ENCODE data around the gene PLA2R1.

DNA sequence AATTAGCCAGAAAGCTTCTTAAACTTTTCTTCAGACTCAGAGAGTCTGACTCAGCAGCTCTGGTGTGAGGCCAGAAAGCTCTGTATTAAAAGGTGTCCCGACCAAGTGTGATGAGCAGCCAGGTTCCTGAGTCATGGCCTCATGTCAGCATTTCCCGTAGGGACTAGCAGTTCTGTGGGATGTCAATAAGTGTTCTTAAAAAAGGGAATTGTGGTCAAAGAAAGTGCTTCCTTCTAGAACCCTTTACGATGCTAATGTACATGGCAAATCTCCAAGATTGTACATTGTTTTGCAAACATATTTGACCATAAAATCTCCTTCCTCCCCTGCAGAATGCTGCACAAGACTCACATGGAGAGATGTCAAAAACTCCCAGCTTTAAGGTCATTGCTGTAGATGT, 80.1 kb downstream of the PLA2R1 start:
- TF ChIP-seq ZNF121 (tag by site-specific recombination; IDR thresholded peaks at IDR 0.05) (no peak), ZNF747 (tag by site-specific recombination; IDR thresholded peaks at IDR 0.05) (no peak), ZNF274 (IDR thresholded peaks at IDR 0.05; ENCODE audit: low read length) (no peak), ZNF274 (tag by site-specific recombination; IDR thresholded peaks at IDR 0.05; ENCODE audit: borderline replicate concordance) (no peak)
- TF ChIP-seq, protein P1, sequence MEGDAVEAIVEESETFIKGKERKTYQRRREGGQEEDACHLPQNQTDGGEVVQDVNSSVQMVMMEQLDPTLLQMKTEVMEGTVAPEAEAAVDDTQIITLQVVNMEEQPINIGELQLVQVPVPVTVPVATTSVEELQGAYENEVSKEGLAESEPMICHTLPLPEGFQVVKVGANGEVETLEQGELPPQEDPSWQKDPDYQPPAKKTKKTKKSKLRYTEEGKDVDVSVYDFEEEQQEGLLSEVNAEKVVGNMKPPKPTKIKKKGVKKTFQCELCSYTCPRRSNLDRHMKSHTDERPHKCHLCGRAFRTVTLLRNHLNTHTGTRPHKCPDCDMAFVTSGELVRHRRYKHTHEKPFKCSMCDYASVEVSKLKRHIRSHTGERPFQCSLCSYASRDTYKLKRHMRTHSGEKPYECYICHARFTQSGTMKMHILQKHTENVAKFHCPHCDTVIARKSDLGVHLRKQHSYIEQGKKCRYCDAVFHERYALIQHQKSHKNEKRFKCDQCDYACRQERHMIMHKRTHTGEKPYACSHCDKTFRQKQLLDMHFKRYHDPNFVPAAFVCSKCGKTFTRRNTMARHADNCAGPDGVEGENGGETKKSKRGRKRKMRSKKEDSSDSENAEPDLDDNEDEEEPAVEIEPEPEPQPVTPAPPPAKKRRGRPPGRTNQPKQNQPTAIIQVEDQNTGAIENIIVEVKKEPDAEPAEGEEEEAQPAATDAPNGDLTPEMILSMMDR (tag by site-specific recombination; IDR thresholded peaks at IDR 0.05), result no peak
